Measurements from ENCODE around the gene ALPI. TPM values are rescaled to one million over a fixed set of nuclear protein-coding genes. Genes with fewer than 3 reads are reported as not detected.

ALPI gene
- total RNA-seq, 1 experiment from 2014 or later: not detected

DNA sequence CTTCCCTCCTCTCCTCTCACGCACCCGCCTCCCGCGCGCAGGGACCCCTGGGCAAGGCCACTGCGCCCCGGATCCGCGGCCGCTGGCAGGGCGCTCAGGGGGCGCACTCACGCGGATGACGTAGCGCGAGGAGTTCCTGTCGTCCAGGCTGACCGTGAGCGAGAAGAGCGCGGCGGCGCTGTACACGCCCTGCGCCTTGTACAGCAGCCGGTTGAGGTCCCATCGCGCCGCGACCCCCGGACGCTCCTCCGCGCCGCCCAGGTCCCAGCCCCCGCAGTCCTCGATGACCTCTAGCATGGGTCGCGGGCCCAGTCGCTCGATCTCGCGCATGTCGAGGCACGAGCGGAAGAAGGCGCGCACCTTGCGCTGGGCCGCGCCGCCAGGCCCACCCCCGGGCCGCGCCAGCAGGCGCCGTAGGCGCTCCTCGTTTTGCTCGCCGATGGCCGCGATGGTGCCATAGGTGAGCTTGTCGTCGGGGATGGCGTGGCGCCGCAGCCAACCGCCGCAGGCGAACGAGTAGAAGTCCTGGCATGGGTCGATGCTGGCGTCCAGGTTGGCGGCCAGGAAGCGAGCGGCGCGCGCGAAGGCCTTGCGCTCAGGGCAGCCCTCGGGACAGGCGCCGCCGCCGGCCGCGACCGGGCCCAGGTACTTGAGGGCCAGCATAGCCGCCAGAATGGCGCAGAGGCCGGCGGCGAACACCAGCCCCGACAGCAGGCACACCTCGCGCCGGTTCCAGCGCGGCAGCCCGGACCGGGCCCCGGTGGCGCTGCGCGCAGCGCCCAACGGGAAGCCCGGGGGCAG, 30.0 kb downstream of the ALPI start:
- RAD21 ChIA-PET (ENCODE audit: low non-redundant PET in 1 of 2, low total read pairs in 2 of 2, uncharacterized antibody in 2 of 2, unreplicated experiment in 2 of 2): no interaction called here
- H3K4me3 ChIP-seq (replicated peaks in 1 of 2; ENCODE audit: low read depth in 1 of 2, low read length in 2 of 2): no peak overlapping the region
- POLR2A ChIA-PET: no interaction called here
- no TSS peak for BruUV-seq (replicated peaks)
- CTCF ChIA-PET: no interaction called here
- no peaks in the 10 kb centered on the region for H4K20me1 ChIP-seq (ENCODE audit: insufficient read depth)
- H3K27me3 ChIP-seq (ENCODE audit: insufficient read depth, low read length): no peaks in the 10 kb centered on the region
- no peak for TF ChIP-seq ZFX (IDR thresholded peaks at IDR 0.05)
- TF ChIP-seq POLR2A (IDR thresholded peaks at IDR 0.05; ENCODE audit: borderline replicate concordance, extremely low read depth, insufficient read depth, insufficient read length): no peak
- no peak for TF ChIP-seq JUND (IDR thresholded peaks at IDR 0.05)
- TF ChIP-seq CEBPB (IDR thresholded peaks at IDR 0.05; ENCODE audit: low read depth): no peak
- no peak for TF ChIP-seq ELF1 (IDR thresholded peaks at IDR 0.05; ENCODE audit: borderline replicate concordance, low read depth)
- intact Hi-C loops (cut with micrococcal nuclease): no loop called here
- H3K27ac ChIP-seq (ENCODE audit: low read depth, low read length): no peak overlapping the region
- no peak overlapping the region for H3K4me2 ChIP-seq (ENCODE audit: low read length)
- no peaks in the 10 kb centered on the region for H3K9me3 ChIP-seq (ENCODE audit: control insufficient read depth in 1 of 2, insufficient read depth in 1 of 2, low read depth in 1 of 2, low read length in 2 of 2)
- H2AFZ ChIP-seq (ENCODE audit: low read depth, low read length, poor library complexity, severe bottlenecking): no peak overlapping the region
- H3K9ac ChIP-seq (ENCODE audit: low read length): no peak overlapping the region
- H3K4me1 ChIP-seq (ENCODE audit: control insufficient read depth in 1 of 2, insufficient read depth in 2 of 2, low read length in 2 of 2): no peaks in the 10 kb centered on the region
- ATAC-seq (no peak), DNase-seq (ENCODE audit: low read depth, low spot score) (no peak)
- H3K79me2 ChIP-seq (ENCODE audit: insufficient read depth, low read length): no peaks in the 10 kb centered on the region
- no peaks in the 10 kb centered on the region for H3K9me2 ChIP-seq (ENCODE audit: insufficient read depth)
- H3K36me3 ChIP-seq (ENCODE audit: control insufficient read depth in 1 of 2, insufficient read depth in 2 of 2, low read length in 2 of 2): no peaks in the 10 kb centered on the region

DNA sequence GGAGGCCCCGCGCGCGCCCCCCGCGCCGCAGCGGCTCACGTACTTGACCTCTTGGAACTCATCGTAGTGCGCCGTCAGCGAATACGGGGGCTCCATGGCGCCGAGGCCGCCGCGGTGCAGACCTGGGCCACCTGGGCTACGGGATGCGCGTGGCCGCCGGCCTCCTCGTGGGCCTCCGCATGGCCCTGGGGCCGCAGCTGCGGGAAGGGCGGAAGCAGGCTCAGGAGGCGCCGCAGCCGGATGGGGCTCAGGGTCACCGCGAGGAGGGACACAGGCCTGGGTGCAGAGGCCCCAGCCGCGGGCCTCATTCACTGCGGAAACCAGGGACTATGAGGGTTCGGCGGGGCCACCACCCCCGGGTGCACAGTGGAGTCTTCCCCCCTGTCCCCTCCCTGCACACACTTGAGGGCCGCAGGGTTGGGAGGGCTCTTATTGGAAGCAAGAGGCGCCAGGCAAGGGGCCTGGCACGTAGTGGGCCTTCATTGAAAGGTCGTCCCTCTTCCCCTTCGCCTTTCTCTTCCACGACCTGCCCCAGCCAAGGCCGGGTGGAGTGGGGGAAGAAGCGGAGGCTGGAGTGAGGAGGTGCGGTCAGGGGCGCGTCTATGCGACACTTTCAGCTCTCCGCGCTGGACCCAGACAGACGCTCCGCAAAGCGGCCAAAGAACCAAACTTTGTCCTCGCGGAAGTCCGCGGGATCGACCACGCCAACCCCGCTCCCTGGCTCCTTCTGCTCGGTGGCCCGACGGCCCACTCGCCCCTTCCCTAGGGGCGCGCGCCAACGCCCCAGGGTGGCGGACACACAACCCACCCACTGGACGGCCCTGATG, 30.8 kb downstream of the ALPI start:
- no peak for DNase-seq (ENCODE audit: low read depth, low spot score)
- POLR2A ChIA-PET: no interaction called here
- BruUV-seq (replicated peaks): no TSS peak

More for the DNA sequence above, 30.8 kb downstream of the ALPI start:
- H3K4me1 ChIP-seq (ENCODE audit: control insufficient read depth in 1 of 2, insufficient read depth in 2 of 2, low read length in 2 of 2): no peaks in the 10 kb centered on the region
- no peaks in the 10 kb centered on the region for H3K9me2 ChIP-seq (ENCODE audit: insufficient read depth)
- TF ChIP-seq SP1 (IDR thresholded peaks at IDR 0.05; ENCODE audit: low read depth): no peak
- no peaks in the 10 kb centered on the region for H3K27me3 ChIP-seq (ENCODE audit: insufficient read depth, low read length)
- H3K36me3 ChIP-seq (ENCODE audit: control insufficient read depth in 1 of 2, insufficient read depth in 2 of 2, low read length in 2 of 2): no peaks in the 10 kb centered on the region
- no peaks in the 10 kb centered on the region for H3K9me3 ChIP-seq (ENCODE audit: control insufficient read depth in 1 of 2, insufficient read depth in 1 of 2, low read depth in 1 of 2, low read length in 2 of 2)
- no peaks in the 10 kb centered on the region for H4K20me1 ChIP-seq (ENCODE audit: insufficient read depth)
- no peak for ATAC-seq
- no peak overlapping the region for H3K4me2 ChIP-seq (ENCODE audit: low read length)
- no peaks in the 10 kb centered on the region for H3K79me2 ChIP-seq (ENCODE audit: insufficient read depth, low read length)
- RAD21 ChIA-PET (ENCODE audit: low non-redundant PET in 1 of 2, low total read pairs in 2 of 2, uncharacterized antibody in 2 of 2, unreplicated experiment in 2 of 2): no interaction called here
- CTCF ChIA-PET: no interaction called here
- H3K4me3 ChIP-seq (replicated peaks in 1 of 2; ENCODE audit: low read depth in 1 of 2, low read length in 2 of 2): no peak overlapping the region
- intact Hi-C loops (cut with micrococcal nuclease): no loop called here
- H3K27ac ChIP-seq (ENCODE audit: low read depth, low read length): no peak overlapping the region
- H2AFZ ChIP-seq (ENCODE audit: low read depth, low read length, poor library complexity, severe bottlenecking): no peak overlapping the region
- H3K9ac ChIP-seq (ENCODE audit: low read length): no peak overlapping the region

Data from HCT116 (cell line).